ENCODE data around the gene LONP1.

The LONP1 gene

GRCh38 chr19:5680437-5681368, 39.2 kb downstream of the LONP1 start, which contains the start of the genes HSD11B1L and MICOS13:
Gene HSD11B1L (plus strand): TSS chr19:5681027. CDS start chr19:5684833, 3,806 bp downstream.
Gene MICOS13 (minus strand): TSS chr19:5680516. CDS start chr19:5680486, 30 bp downstream.
- peak; percentile 97 for DNase-seq (ENCODE audit: low spot score)
- no peak for TF ChIP-seq CTCF (IDR thresholded peaks at IDR 0.05; ENCODE audit: extremely low read depth, insufficient read depth, missing control alignments)
- in situ Hi-C loops (cut with MboI; ENCODE audit: low pct_unique_long_range_greater_than_20kb, low sequenced_read_pairs, unreplicated experiment): no loop called here

- no peak for TF ChIP-seq CTCF (IDR thresholded peaks at IDR 0.05; ENCODE audit: extremely low read depth, insufficient read depth, missing control alignments)
- DNase-seq (ENCODE audit: low spot score): no peak
- in situ Hi-C loops (cut with MboI; ENCODE audit: low pct_unique_long_range_greater_than_20kb, low sequenced_read_pairs, unreplicated experiment): no loop called here
Measured at GRCh38 chr19:5680084-5680436, 39.9 kb downstream of the LONP1 start.

- in situ Hi-C loops (cut with MboI; ENCODE audit: low pct_unique_long_range_greater_than_20kb, low sequenced_read_pairs, unreplicated experiment): no loop called here
- no peak for DNase-seq (ENCODE audit: low spot score)
- TF ChIP-seq CTCF (IDR thresholded peaks at IDR 0.05; ENCODE audit: extremely low read depth, insufficient read depth, missing control alignments): no peak
Measured at GRCh38 chr19:5679289-5680083, 40.5 kb downstream of the LONP1 start.

GRCh38 chr19:5678071-5678718, 41.8 kb downstream of the LONP1 start:
- DNase-seq (ENCODE audit: low spot score): no peak
- in situ Hi-C loops (cut with MboI; ENCODE audit: low pct_unique_long_range_greater_than_20kb, low sequenced_read_pairs, unreplicated experiment): no loop called here
- TF ChIP-seq CTCF (IDR thresholded peaks at IDR 0.05; ENCODE audit: extremely low read depth, insufficient read depth, missing control alignments): no peak

- DNase-seq (ENCODE audit: low spot score): no peak
- in situ Hi-C loops (cut with MboI; ENCODE audit: low pct_unique_long_range_greater_than_20kb, low sequenced_read_pairs, unreplicated experiment): no loop called here
- no peak for TF ChIP-seq CTCF (IDR thresholded peaks at IDR 0.05; ENCODE audit: extremely low read depth, insufficient read depth, missing control alignments)
Measured at GRCh38 chr19:5677580-5677979, 42.4 kb downstream of the LONP1 start.

- DNase-seq (ENCODE audit: low spot score): no peak
- in situ Hi-C loops (cut with MboI; ENCODE audit: low pct_unique_long_range_greater_than_20kb, low sequenced_read_pairs, unreplicated experiment): no loop called here
- TF ChIP-seq CTCF (IDR thresholded peaks at IDR 0.05; ENCODE audit: extremely low read depth, insufficient read depth, missing control alignments): no peak
Measured at GRCh38 chr19:5677136-5677535, 42.8 kb downstream of the LONP1 start.

Data from GM13977 (cell line).